HG03571 (cell line): ENCODE measurements around the gene TSPEAR.
"Not testable (repeated sequence)": the region's sequence is repeated elsewhere in the genome, so short reads cannot be mapped to it uniquely, and the experiment has no call there.

Source experiments
- ATAC-seq: cut with Tn5 transposase; IDR thresholded peaks from one replicate; pipeline ENCODE4 v1.9.1; 2021; ENCODE audit not compliant: unreplicated experiment

The TSPEAR gene

GRCh38 chr21:44612669-44613229, 98.6 kb downstream of the TSPEAR start:
- ATAC-seq = no peak

- ATAC-seq = no peak
Observed at GRCh38 chr21:44612029-44612486, 99.3 kb downstream of the TSPEAR start, which contains the start of gene KRTAP10-8. Gene KRTAP10-8, plus strand, starts transcription at chr21:44612079. Its CDS starts 22 bp downstream, at chr21:44612101.

- ATAC-seq = no peak
Observed at GRCh38 chr21:44611551-44611950, 99.8 kb downstream of the TSPEAR start.

- ATAC-seq = not testable (repeated sequence)
Observed at GRCh38 chr21:44610157-44610843, 101.1 kb downstream of the TSPEAR start.

- no peak for ATAC-seq
Observed at GRCh38 chr21:44609193-44609592, 102.2 kb downstream of the TSPEAR start.

- no peak for ATAC-seq
Observed at GRCh38 chr21:44606495-44606894, 104.9 kb downstream of the TSPEAR start.

GRCh38 chr21:44603911-44604310, 107.5 kb downstream of the TSPEAR start:
- no peak for ATAC-seq

GRCh38 chr21:44603109-44603875, 108.1 kb downstream of the TSPEAR start:
- no peak for ATAC-seq

GRCh38 chr21:44602463-44602850, 108.9 kb downstream of the TSPEAR start:
- ATAC-seq = no peak

- ATAC-seq = no peak
Observed at GRCh38 chr21:44601596-44602462, 109.5 kb downstream of the TSPEAR start.

GRCh38 chr21:44601091-44601490, 110.3 kb downstream of the TSPEAR start:
- ATAC-seq = not testable (repeated sequence)

- not testable (repeated sequence) for ATAC-seq
Observed at GRCh38 chr21:44600118-44600978, 111.0 kb downstream of the TSPEAR start, which contains the start of gene KRTAP10-7. Gene KRTAP10-7, plus strand, starts transcription at chr21:44600597. Its CDS starts 25 bp downstream, at chr21:44600622.

GRCh38 chr21:44599264-44600029, 111.9 kb downstream of the TSPEAR start:
- no peak for ATAC-seq

- no peak for ATAC-seq
Observed at GRCh38 chr21:44598061-44598460, 113.3 kb downstream of the TSPEAR start.

- no peak for ATAC-seq
Observed at GRCh38 chr21:44596068-44596725, 115.2 kb downstream of the TSPEAR start.

- no peak for ATAC-seq
Observed at GRCh38 chr21:44595524-44595923, 115.8 kb downstream of the TSPEAR start.

GRCh38 chr21:44594406-44594916, 116.9 kb downstream of the TSPEAR start:
- no peak for ATAC-seq
